DND-41 (cell line): ENCODE data around the gene SEMA5B.

ENCODE experiments used
- ATAC-seq: fragments of 200-7000 bp; cut with Tn5 transposase; 3 replicates; pipeline ENCODE4 v1.9.1; 2021; ENCODE audit warnings: low read depth; ENCODE audit not compliant: insufficient read depth
- DNase-seq: peaks from one replicate; pipeline ENCODE4 v3.0.0-alpha.2; 2020
- H2AFZ ChIP-seq: 2 replicates; pipeline ENCODE4 v1.6.0; 2012; ENCODE audit warnings: low read depth, low read length
- H3K27ac ChIP-seq: 2 replicates; pipeline ENCODE4 v1.5.1; 2012; ENCODE audit warnings: low read length, inconsistent platforms
- H3K27me3 ChIP-seq: fragments of 200-600 bp; sonication (generic); 2 replicates; pipeline ENCODE4 v1.6.0; 2012; ENCODE audit warnings: low read length, mild to moderate bottlenecking, inconsistent platforms; ENCODE audit not compliant: insufficient read depth, poor library complexity
- H3K36me3 ChIP-seq: 2 replicates; pipeline ENCODE4 v1.5.1; 2012; ENCODE audit warnings: low read length, inconsistent platforms; ENCODE audit not compliant: insufficient read depth
- H3K4me1 ChIP-seq: 2 replicates; pipeline ENCODE4 v1.5.1; 2012; ENCODE audit warnings: mild to moderate bottlenecking, low read length; ENCODE audit not compliant: insufficient read depth
- H3K4me2 ChIP-seq: 2 replicates; pipeline ENCODE4 v1.6.0; 2012; ENCODE audit warnings: mild to moderate bottlenecking, moderate library complexity, low read length, inconsistent platforms; ENCODE audit not compliant: insufficient read depth
- H3K4me3 ChIP-seq, 2 experiments: fragments of 200-600 bp in 1 of 2; shearing (Covaris generic) in 1 of 2; 2 replicates each; pipeline ENCODE4 v1.5.1; 2012 to 2016; ENCODE audit warnings: inconsistent platforms in 2 of 2, low read length in 2 of 2, mild to moderate bottlenecking in 2 of 2, low read depth in 1 of 2, moderate library complexity in 1 of 2
- H3K79me2 ChIP-seq: 2 replicates; pipeline ENCODE4 v1.6.0; 2012; ENCODE audit warnings: low read length, inconsistent platforms; ENCODE audit not compliant: insufficient read depth
- H3K9ac ChIP-seq: 2 replicates; pipeline ENCODE4 v1.6.0; 2012; ENCODE audit warnings: low read depth, mild to moderate bottlenecking, inconsistent platforms, low read length, moderate library complexity
- H3K9me3 ChIP-seq: 2 replicates; pipeline ENCODE4 v1.5.1; 2012; ENCODE audit warnings: low read length, moderate library complexity, mild to moderate bottlenecking, inconsistent platforms; ENCODE audit not compliant: insufficient read depth, severe bottlenecking
- H4K20me1 ChIP-seq: 2 replicates; pipeline ENCODE4 v1.6.0; 2012; ENCODE audit warnings: low read length; ENCODE audit not compliant: insufficient read depth
- EZH2 ChIP-seq: IDR thresholded peaks from 3 replicates; pipeline ENCODE4 v1.6.1; 2012; ENCODE audit warnings: borderline replicate concordance, low read depth, mild to moderate bottlenecking, moderate library complexity, low read length, inconsistent platforms; ENCODE audit not compliant: severe bottlenecking
- TF ChIP-seq, protein P1 (sequence below): IDR thresholded peaks from 2 replicates; pipeline ENCODE4 v1.5.1; 2012; ENCODE audit warnings: borderline replicate concordance, low read length, moderate library complexity, mild to moderate bottlenecking; ENCODE audit not compliant: poor library complexity, severe bottlenecking; ENCODE audit errors: extremely low read depth

The SEMA5B gene

GRCh38 chr3:122864498-122864897, 163.1 kb downstream of the SEMA5B start:
- Histone ChIP-seq H4K20me1 (no peaks in the 10 kb centered on the region), H2AFZ (no peak overlapping the region), H3K4me1 (no peaks in the 10 kb centered on the region), H3K36me3 (no peaks in the 10 kb centered on the region), H3K9ac (no peak overlapping the region), H3K27ac (no peak overlapping the region), H3K4me2 (no peak overlapping the region), H3K4me3 (no peak overlapping the region), H3K79me2 (no peaks in the 10 kb centered on the region), H3K27me3 (no peaks in the 10 kb centered on the region), H3K9me3 (no peaks in the 10 kb centered on the region)
- ATAC-seq, result no peak
- TF ChIP-seq, protein P1, sequence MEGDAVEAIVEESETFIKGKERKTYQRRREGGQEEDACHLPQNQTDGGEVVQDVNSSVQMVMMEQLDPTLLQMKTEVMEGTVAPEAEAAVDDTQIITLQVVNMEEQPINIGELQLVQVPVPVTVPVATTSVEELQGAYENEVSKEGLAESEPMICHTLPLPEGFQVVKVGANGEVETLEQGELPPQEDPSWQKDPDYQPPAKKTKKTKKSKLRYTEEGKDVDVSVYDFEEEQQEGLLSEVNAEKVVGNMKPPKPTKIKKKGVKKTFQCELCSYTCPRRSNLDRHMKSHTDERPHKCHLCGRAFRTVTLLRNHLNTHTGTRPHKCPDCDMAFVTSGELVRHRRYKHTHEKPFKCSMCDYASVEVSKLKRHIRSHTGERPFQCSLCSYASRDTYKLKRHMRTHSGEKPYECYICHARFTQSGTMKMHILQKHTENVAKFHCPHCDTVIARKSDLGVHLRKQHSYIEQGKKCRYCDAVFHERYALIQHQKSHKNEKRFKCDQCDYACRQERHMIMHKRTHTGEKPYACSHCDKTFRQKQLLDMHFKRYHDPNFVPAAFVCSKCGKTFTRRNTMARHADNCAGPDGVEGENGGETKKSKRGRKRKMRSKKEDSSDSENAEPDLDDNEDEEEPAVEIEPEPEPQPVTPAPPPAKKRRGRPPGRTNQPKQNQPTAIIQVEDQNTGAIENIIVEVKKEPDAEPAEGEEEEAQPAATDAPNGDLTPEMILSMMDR, result no peak
- no peak for TF ChIP-seq EZH2
- no peak for DNase-seq

GRCh38 chr3:122862381-122862780, 165.2 kb downstream of the SEMA5B start:
- ATAC-seq, result no peak
- Histone ChIP-seq H2AFZ (no peak overlapping the region), H3K9me3 (no peaks in the 10 kb centered on the region), H3K4me1 (no peaks in the 10 kb centered on the region), H4K20me1 (no peaks in the 10 kb centered on the region), H3K4me2 (no peak overlapping the region), H3K27ac (no peak overlapping the region), H3K36me3 (no peaks in the 10 kb centered on the region), H3K79me2 (no peaks in the 10 kb centered on the region), H3K9ac (no peak overlapping the region), H3K4me3 (no peak overlapping the region), H3K27me3 (no peaks in the 10 kb centered on the region)
- DNase-seq, result no peak
- TF ChIP-seq, protein P1, result no peak
- no peak for TF ChIP-seq EZH2
